NCI-H526 (cell line): ENCODE results near the gene TM4SF4.
"Not testable (repeated sequence)": the region's sequence is repeated elsewhere in the genome, so short reads cannot be mapped to it uniquely, and the experiment has no call there.

Experiments
- DNase-seq, 2 experiments: peaks; one replicate each; lab custom pipeline; 2025; lab: John Stamatoyannopoulos, UW

Gene TM4SF4, protein sequence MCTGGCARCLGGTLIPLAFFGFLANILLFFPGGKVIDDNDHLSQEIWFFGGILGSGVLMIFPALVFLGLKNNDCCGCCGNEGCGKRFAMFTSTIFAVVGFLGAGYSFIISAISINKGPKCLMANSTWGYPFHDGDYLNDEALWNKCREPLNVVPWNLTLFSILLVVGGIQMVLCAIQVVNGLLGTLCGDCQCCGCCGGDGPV

GRCh38 chr3:149474250-149474817 lies at the start of gene TM4SF4:
Gene TM4SF4, plus strand, starts transcription at chr3:149474697. Its CDS starts 181 bp downstream, at chr3:149474878.
- DNase-seq, result no peak

GRCh38 chr3:149424918-149425317 lies 49.6 kb upstream of the TM4SF4 start:
- peak in 1 of 2 experiments; percentile 18 for DNase-seq

DNA sequence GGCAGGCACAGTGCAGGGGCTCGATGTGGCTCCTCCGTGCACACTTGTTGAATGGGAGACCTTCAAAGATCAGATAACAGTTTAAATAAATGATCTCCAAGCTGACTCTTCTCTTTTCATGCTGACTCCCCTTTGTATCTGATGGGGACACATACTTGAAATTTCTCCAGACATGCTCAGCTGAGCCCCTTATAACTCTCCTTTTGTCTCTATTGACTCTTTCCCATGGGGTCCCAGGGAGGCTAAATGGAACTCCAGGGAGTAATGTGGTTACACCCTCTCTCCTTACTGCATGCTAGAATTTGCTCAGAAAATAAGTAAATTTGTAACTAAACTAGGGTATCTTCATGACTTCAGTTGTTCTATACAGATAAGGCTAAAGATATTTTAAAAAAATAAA lies 48.2 kb upstream of the TM4SF4 start:
- no peak for DNase-seq

DNA sequence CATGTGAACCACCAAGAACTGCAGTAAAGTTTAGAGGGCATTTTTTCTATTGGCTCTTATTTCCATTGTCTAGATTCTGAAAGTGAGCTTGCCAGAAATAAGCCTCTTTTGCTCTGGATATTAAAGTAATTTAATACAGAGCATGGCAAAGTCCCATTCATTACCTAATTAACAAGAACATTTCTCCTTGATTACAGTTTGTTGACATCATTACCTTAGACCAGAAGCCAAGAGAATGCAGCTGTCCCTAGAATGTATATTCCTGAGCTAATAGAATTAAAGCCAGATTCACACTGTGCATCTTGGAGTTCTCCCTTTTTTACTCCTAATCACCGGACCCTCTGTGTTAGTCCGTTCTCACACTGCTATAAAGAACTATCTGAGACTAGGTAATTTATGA lies 46.4 kb upstream of the TM4SF4 start:
- no peak for DNase-seq

GRCh38 chr3:149430216-149430615 lies 44.3 kb upstream of the TM4SF4 start:
- DNase-seq, result peak; percentile 81 to 86

GRCh38 chr3:149432149-149432548 lies 42.3 kb upstream of the TM4SF4 start:
- DNase-seq, result no peak

- DNase-seq, result no peak
These were observed 38.3 kb upstream of the TM4SF4 start for GRCh38 chr3:149435996-149436885.

DNA sequence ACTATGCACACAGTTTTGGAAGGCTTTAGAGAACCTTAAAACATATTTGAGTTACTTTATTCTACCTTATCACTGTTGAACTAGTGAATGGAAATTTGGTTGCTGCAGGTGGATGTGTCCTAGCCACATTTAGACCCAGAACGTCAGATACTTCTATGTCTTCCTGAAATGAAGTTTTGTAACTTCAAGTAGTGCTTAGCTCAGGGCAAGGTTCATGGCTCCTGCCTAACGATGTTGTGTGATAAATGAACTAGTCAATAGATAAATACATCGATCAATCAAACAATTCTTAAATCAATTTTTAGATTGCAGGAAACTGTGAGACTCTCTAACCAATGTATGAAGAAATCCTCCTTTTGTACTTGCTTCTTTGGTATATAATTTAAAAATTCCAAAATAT lies 37.2 kb upstream of the TM4SF4 start:
- no peak for DNase-seq

DNA sequence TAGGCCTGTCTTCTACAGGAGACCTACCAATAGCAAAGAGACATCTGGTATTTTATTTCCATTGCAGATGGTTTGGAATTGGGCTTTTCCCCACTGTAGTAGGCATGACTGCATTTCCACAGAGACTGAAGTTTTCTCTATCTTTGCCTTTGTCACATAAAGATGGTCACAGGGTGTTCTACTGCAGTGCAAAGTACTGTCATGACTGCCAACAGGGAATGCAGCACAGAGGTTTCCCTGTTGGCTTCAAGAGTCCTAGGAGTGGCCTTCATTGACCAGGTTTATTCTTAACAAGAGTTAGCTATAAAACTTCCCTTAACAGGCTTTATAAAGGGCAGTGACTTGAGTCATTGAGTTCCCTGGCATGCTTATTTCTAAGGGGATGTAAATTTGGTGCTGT lies 36.8 kb upstream of the TM4SF4 start:
- DNase-seq, result no peak

- no peak for DNase-seq
These were observed 35.5 kb upstream of the TM4SF4 start for GRCh38 chr3:149438981-149439380.

GRCh38 chr3:149441642-149442041 lies 32.9 kb upstream of the TM4SF4 start:
- no peak for DNase-seq

- DNase-seq, result no peak
These were observed 32.5 kb upstream of the TM4SF4 start for GRCh38 chr3:149442043-149442442.

DNA sequence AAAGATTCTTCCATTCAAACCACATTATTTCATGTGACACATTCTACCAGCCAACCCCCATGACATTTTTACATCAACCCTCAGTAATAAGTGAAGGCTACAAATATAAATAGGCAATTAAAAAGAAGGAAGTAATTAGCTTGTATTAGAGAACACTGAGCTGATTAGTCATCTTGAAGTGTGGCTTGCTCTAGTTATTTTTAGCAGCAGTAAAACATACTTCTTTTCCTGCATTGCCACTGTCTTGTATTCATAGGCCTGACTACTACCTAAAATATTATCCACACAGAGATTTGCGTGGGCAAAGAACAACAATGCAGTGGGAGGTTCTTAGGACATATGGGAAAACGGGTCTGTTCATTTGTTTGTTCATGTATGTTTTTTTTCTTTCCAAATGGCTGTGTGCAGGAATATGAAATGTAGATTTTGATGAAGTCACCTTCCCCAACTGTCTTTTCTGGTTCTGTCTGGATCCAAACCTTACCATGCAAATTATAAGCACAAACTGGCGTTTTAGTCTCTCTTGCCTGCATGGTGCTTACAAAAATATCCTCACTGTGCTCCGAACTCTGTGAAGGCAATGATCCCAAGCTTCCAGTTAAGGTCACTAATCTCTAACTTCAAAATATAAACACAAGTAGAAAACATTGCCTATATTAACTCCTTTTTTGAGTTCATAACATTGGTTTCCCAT lies 31.5 kb upstream of the TM4SF4 start:
- DNase-seq, result no peak

GRCh38 chr3:149443545-149443912 lies 31.0 kb upstream of the TM4SF4 start:
- DNase-seq, result no peak

DNA sequence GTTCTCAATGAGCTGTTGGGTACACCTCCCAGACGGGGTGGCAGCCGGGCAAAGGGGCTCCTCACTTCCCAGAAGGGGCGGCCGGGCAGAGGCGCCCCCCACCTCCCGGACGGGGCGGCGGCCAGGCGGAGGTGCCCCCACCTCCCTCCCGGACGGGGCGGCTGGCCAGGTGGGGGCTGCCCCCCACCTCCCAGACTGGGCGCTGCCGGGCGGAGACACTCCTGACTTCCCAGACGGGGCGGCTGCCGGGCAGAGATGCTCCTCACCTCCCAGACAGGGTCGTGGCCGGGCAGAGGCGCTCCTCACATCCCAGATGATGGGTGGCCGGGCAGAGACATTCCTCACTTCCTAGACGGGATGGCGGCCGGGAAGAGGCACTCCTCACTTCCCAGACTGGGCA lies 29.6 kb upstream of the TM4SF4 start:
- DNase-seq, result not testable (repeated sequence)

DNA sequence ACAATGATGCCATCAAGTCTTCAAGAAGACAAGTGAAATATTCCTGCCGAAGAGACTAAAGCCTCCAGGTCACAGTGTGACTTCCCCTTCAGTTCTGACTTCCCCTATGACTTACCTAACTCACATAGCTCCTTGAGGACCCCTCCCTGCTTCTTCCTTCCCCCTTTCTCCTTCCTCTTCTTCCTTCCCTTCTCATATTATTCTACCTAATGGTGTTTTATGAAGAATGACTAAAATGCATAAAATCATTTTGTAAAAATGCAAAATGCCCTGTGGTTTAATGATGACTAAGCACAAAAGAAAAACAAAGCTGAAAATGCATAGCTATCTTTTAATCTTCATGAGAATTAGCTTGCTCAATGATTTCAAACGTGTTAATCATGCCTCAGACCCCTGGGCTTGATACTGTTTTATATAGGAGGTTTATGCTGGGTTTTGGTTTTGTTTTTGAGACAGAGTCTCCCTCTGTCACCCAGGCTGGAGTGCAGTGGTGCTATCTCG lies 26.1 kb upstream of the TM4SF4 start:
- DNase-seq, result no peak

DNA sequence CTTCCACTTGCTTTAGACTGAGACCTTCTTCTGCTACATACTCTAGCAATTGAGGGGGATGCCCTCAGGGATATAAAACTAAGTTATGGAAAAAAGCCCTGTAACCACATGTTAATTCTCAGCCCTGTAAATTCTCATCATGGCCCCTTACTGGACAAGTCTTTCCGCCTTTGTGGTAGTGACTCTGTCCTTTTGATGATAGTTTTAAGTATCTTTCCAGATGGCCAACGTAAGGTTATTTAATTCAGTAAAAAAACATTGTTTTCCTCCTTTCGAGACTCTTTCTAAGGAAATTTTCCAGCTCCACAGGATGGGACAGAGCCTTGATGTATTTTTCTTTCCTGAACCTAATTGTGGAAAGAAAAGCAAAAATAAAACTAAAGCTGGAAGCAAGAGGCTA lies 25.3 kb upstream of the TM4SF4 start:
- DNase-seq, result no peak

GRCh38 chr3:149449799-149450198 lies 24.7 kb upstream of the TM4SF4 start:
- DNase-seq, result no peak

- DNase-seq, result no peak
These were observed 24.2 kb upstream of the TM4SF4 start for GRCh38 chr3:149450281-149450680.

GRCh38 chr3:149452036-149452435 lies 22.5 kb upstream of the TM4SF4 start:
- DNase-seq, result no peak

DNA sequence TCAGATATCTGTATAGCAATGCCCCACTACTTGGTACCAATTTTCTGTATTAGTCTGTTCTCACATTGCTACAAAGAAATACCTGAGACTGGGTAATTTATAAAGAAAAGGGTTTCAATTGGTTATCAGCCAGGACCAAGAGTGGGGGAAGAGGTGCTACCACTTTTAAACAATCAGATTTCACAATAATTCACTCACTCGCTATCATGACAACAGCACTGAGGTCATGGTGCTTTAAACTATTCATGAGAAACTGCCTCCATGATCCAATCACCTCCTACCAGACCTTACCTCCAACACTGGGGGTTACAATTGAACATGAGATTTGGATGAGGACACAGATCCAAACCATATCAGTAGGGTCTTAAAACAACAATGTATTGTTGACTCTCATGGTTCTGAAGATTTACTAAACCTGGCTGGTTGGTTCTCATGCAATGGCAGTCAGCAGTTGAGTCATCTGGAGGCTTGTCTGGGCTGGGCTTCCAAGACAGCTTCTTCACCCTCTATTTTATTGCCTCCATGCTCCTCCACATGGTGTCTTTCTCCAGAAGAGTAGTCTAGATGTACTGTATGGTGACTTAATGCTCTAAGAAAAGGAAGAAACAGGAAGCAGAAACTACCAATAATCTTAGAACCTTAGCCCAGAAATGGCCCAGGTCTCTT lies 21.2 kb upstream of the TM4SF4 start:
- no peak for DNase-seq

DNA sequence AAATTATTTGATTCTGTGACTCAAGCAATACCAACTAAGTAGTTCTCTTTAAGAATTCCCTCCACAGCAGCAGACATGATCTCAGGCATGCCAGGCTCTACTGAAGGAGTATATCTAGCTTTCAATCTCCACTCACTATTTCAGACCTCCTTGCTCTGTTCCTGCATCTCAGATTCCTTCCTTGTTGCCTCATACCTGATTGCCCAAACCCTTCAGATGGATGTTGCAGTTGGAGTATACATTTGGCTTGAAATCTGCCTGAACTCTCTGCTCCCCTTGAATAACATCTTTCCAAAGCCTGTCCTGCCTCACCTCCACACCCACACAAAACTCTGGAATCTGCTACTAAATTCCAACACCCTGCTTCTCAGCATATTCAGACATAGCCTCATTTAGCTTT lies 19.8 kb upstream of the TM4SF4 start:
- DNase-seq, result no peak
